Adrenal gland (tissue), 5 donors: ENCODE measurements around the gene EXOSC6.

Experiments
- POLR2A ChIP-seq, 2 donors: fragments of 450-650 bp; IDR thresholded peaks; one replicate each; pipeline ENCODE4 v1.6.1; 2017; ENCODE audit warnings: antibody characterized with exemption in 2 of 2, mild to moderate bottlenecking in 2 of 2, moderate library complexity in 1 of 2
- TF ChIP-seq, protein P1 (sequence below), 6 experiments: fragments of 450-650 bp in 4 of 6; fragments of 200-600 bp in 2 of 6; sonication (generic) in 1 of 6; IDR thresholded peaks; 1 replicate in 5 of 6; 2 replicates in 1 of 6; pipeline versions ENCODE4 v1.5.1 to v1.8.0; 2016 to 2021; ENCODE audit warnings: antibody characterized with exemption in 6 of 6, mild to moderate bottlenecking in 2 of 6, moderate library complexity in 1 of 6
- donor health status: DM: no; HTN: no; CAD: no.

DNA sequence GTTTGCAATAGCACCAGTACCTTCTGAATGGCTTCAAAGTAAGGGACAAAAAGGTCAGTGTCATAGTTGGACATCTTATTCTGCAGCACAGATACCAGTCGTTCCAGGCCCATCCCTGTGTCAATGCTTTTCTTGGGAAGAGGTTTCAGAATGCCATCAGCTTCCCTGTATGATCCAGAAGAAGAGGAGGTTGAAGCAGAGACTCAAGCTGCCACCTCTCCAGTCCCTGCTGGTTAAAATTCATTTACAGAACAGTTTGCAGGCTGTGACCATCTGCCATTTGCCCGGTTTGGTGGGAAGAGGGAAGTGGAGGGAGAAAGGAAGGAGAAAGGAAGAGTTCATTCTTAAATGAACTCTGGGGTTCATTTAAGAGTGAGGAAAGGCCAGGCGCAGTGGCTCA, 18.4 kb upstream of the EXOSC6 start:
- TF ChIP-seq, protein P1, sequence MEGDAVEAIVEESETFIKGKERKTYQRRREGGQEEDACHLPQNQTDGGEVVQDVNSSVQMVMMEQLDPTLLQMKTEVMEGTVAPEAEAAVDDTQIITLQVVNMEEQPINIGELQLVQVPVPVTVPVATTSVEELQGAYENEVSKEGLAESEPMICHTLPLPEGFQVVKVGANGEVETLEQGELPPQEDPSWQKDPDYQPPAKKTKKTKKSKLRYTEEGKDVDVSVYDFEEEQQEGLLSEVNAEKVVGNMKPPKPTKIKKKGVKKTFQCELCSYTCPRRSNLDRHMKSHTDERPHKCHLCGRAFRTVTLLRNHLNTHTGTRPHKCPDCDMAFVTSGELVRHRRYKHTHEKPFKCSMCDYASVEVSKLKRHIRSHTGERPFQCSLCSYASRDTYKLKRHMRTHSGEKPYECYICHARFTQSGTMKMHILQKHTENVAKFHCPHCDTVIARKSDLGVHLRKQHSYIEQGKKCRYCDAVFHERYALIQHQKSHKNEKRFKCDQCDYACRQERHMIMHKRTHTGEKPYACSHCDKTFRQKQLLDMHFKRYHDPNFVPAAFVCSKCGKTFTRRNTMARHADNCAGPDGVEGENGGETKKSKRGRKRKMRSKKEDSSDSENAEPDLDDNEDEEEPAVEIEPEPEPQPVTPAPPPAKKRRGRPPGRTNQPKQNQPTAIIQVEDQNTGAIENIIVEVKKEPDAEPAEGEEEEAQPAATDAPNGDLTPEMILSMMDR (IDR thresholded peaks at IDR 0.05), result no peak
- TF ChIP-seq POLR2A (IDR thresholded peaks at IDR 0.05), result no peak
